ENCODE data around the gene PLEKHA5.

GRCh38 chr12:19168644-19169043 is 39.1 kb downstream of the PLEKHA5 start:
- TF ChIP-seq POLR2A (IDR thresholded peaks at IDR 0.05), result no peak
- no peak for TF ChIP-seq CTCF (IDR thresholded peaks at IDR 0.05)
- TF ChIP-seq POLR2AphosphoS5 (IDR thresholded peaks at IDR 0.05), result no peak
- no peak for TF ChIP-seq EP300 (IDR thresholded peaks at IDR 0.05; ENCODE audit: low read depth)
